Bone marrow (tissue), 2 donors: ENCODE data around the gene FAF1.
"Not testable (repeated sequence)": the region's sequence is repeated elsewhere in the genome, so short reads cannot be mapped to it uniquely, and the experiment has no call there.

Source experiments
- DNase-seq, 2 donors: peaks; one replicate each; lab custom pipeline; 2025; lab: John Stamatoyannopoulos, UW

The FAF1 gene

GRCh38 chr1:50553921-50554320, 406.1 kb downstream of the FAF1 start:
- DNase-seq: no peak

GRCh38 chr1:50548243-50548642, 411.8 kb downstream of the FAF1 start:
- no peak for DNase-seq

GRCh38 chr1:50542362-50542761, 417.7 kb downstream of the FAF1 start:
- no peak for DNase-seq

GRCh38 chr1:50538476-50538875, 421.6 kb downstream of the FAF1 start:
- no peak for DNase-seq

- no peak for DNase-seq
Measured at GRCh38 chr1:50531601-50532000, 428.5 kb downstream of the FAF1 start.

- DNase-seq: no peak
Measured at GRCh38 chr1:50531027-50531426, 429.0 kb downstream of the FAF1 start.

GRCh38 chr1:50529510-50529909, 430.6 kb downstream of the FAF1 start:
- DNase-seq: no peak

GRCh38 chr1:50527987-50528320, 432.1 kb downstream of the FAF1 start:
- DNase-seq: not testable (repeated sequence)

GRCh38 chr1:50527249-50527986, 432.6 kb downstream of the FAF1 start:
- DNase-seq: no peak

- no peak for DNase-seq
Measured at GRCh38 chr1:50526431-50526830, 433.6 kb downstream of the FAF1 start.

GRCh38 chr1:50523548-50523947, 436.5 kb downstream of the FAF1 start:
- DNase-seq: no peak

GRCh38 chr1:50522691-50523342, 437.2 kb downstream of the FAF1 start:
- DNase-seq: no peak

GRCh38 chr1:50521703-50522102, 438.4 kb downstream of the FAF1 start:
- DNase-seq: no peak

- DNase-seq: no peak
Measured at GRCh38 chr1:50517488-50517887, 442.6 kb downstream of the FAF1 start.

GRCh38 chr1:50516056-50516455, 444.0 kb downstream of the FAF1 start:
- no peak for DNase-seq

- no peak for DNase-seq
Measured at GRCh38 chr1:50508040-50508586, 452.0 kb downstream of the FAF1 start.

GRCh38 chr1:50505427-50505826, 454.6 kb downstream of the FAF1 start:
- no peak for DNase-seq

- DNase-seq: no peak
Measured at GRCh38 chr1:50503515-50503914, 456.6 kb downstream of the FAF1 start.

- DNase-seq: no peak
Measured at GRCh38 chr1:50502147-50502546, 457.9 kb downstream of the FAF1 start.

- no peak for DNase-seq
Measured at GRCh38 chr1:50497007-50497406, 463.1 kb downstream of the FAF1 start.

GRCh38 chr1:50493710-50494109, 466.4 kb downstream of the FAF1 start:
- DNase-seq: no peak

GRCh38 chr1:50492142-50492541, 467.9 kb downstream of the FAF1 start:
- DNase-seq: no peak

- DNase-seq: no peak
Measured at GRCh38 chr1:50491142-50491541, 468.9 kb downstream of the FAF1 start.

- no peak for DNase-seq
Measured at GRCh38 chr1:50490640-50491039, 469.4 kb downstream of the FAF1 start.
